Mesothelial cell of epicardium (in vitro differentiated cells): ENCODE data around the gene ZRANB1. TPM values are rescaled to one million over a fixed set of nuclear protein-coding genes. Genes with fewer than 3 reads are reported as not detected.
A peak's percentile ranks its signal among the peaks of the same experiment; 100 is the strongest.

Experiments used
- DNase-seq, 2 experiments: peaks; one replicate each; pipeline ENCODE4 v3.0.0; 2021; ENCODE audit warnings: low spot score in 2 of 2; ENCODE audit not compliant: unreplicated experiment in 2 of 2
- H3K27ac Mint-ChIP-seq: 2 replicates; pipeline ENCODE4 v1.8.0; 2021; ENCODE audit warnings: mixed read lengths
- H3K27me3 Mint-ChIP-seq: 2 replicates; pipeline ENCODE4 v1.8.0; 2021; ENCODE audit warnings: low read depth, mixed read lengths
- H3K36me3 Mint-ChIP-seq: 2 replicates; pipeline ENCODE4 v1.8.0; 2021; ENCODE audit warnings: mixed read lengths
- H3K4me1 Mint-ChIP-seq: 2 replicates; pipeline ENCODE4 v1.8.0; 2021; ENCODE audit warnings: mixed read lengths
- H3K4me3 Mint-ChIP-seq: 2 replicates; pipeline ENCODE4 v1.8.0; 2021; ENCODE audit warnings: mild to moderate bottlenecking, moderate library complexity, mixed read lengths
- H3K9me3 Mint-ChIP-seq: 2 replicates; pipeline ENCODE4 v1.8.0; 2021; ENCODE audit warnings: mixed read lengths
- CTCF ChIP-seq: fragments of 200-600 bp; sonication (generic); IDR thresholded peaks from one replicate; pipeline ENCODE4 v1.5.0; 2021; ENCODE audit warnings: antibody characterized with exemption; ENCODE audit not compliant: unreplicated experiment
- total RNA-seq: library from RNA; stranded (reverse); gene quantifications from 3 replicates; pipeline ENCODE4 v1.2.1, GENCODE V29; 2021

ZRANB1 gene
- total RNA-seq, 1 donor from 2014 or later = 30.8 TPM

- no peak for TF ChIP-seq CTCF
- Mint-ChIP-seq H3K27ac (no peak overlapping the region), H3K4me1 (peaks cover 5% of the 10 kb centered on the region), H3K36me3 (peaks cover 15% of the 10 kb centered on the region), H3K4me3 (no peak overlapping the region), H3K9me3 (no peaks in the 10 kb centered on the region), H3K27me3 (no peaks in the 10 kb centered on the region)
- DNase-seq = no peak
Observed at GRCh38 chr10:124966008-124966407, 24.1 kb downstream of the ZRANB1 start.

GRCh38 chr10:124967255-124967654, 25.3 kb downstream of the ZRANB1 start:
- no peak overlapping the region for H3K4me3 Mint-ChIP-seq

GRCh38 chr10:124971276-124971675, 29.4 kb downstream of the ZRANB1 start:
- Mint-ChIP-seq H3K4me1 (no peaks in the 10 kb centered on the region), H3K27ac (peak overlapping the region; percentile 10), H3K36me3 (peaks cover 30% of the 10 kb centered on the region), H3K9me3 (no peaks in the 10 kb centered on the region), H3K4me3 (no peak overlapping the region), H3K27me3 (no peaks in the 10 kb centered on the region)
- no peak for TF ChIP-seq CTCF
- no peak for DNase-seq

More at GRCh38 chr10:124967255-124967654, 25.3 kb downstream of the ZRANB1 start:
- H3K27ac Mint-ChIP-seq = no peak overlapping the region
- H3K4me1 Mint-ChIP-seq = peaks cover 5% of the 10 kb centered on the region
- DNase-seq = no peak
- no peaks in the 10 kb centered on the region for H3K9me3 Mint-ChIP-seq
- H3K36me3 Mint-ChIP-seq = peaks cover 15% of the 10 kb centered on the region
- no peaks in the 10 kb centered on the region for H3K27me3 Mint-ChIP-seq
- no peak for TF ChIP-seq CTCF

- H3K4me3 Mint-ChIP-seq = no peak overlapping the region
- H3K36me3 Mint-ChIP-seq = peaks cover 25% of the 10 kb centered on the region
- H3K4me1 Mint-ChIP-seq = no peaks in the 10 kb centered on the region
- no peaks in the 10 kb centered on the region for H3K27me3 Mint-ChIP-seq
- no peaks in the 10 kb centered on the region for H3K9me3 Mint-ChIP-seq
- no peak for TF ChIP-seq CTCF
- DNase-seq = no peak
- H3K27ac Mint-ChIP-seq = no peak overlapping the region
Observed at GRCh38 chr10:124972637-124973036, 30.7 kb downstream of the ZRANB1 start.

- TF ChIP-seq CTCF = no peak
- Mint-ChIP-seq H3K36me3 (peaks cover 19% of the 10 kb centered on the region), H3K27ac (no peak overlapping the region), H3K4me1 (no peaks in the 10 kb centered on the region), H3K4me3 (no peak overlapping the region), H3K9me3 (no peaks in the 10 kb centered on the region), H3K27me3 (no peaks in the 10 kb centered on the region)
- DNase-seq = no peak
Observed at GRCh38 chr10:124974131-124974530, 32.2 kb downstream of the ZRANB1 start.

GRCh38 chr10:124975977-124976514, 34.1 kb downstream of the ZRANB1 start:
- no peak for TF ChIP-seq CTCF
- H3K4me3 Mint-ChIP-seq = no peak overlapping the region
- no peaks in the 10 kb centered on the region for H3K4me1 Mint-ChIP-seq
- DNase-seq = no peak
- H3K36me3 Mint-ChIP-seq = peaks cover 26% of the 10 kb centered on the region
- H3K27ac Mint-ChIP-seq = no peak overlapping the region
- no peaks in the 10 kb centered on the region for H3K27me3 Mint-ChIP-seq
- H3K9me3 Mint-ChIP-seq = no peaks in the 10 kb centered on the region
